DMS153 (cell line): ENCODE measurements around the gene C13orf42.

Experiments used
- DNase-seq: peaks from one replicate; lab custom pipeline; 2025; lab: John Stamatoyannopoulos, UW

Gene C13orf42

DNA sequence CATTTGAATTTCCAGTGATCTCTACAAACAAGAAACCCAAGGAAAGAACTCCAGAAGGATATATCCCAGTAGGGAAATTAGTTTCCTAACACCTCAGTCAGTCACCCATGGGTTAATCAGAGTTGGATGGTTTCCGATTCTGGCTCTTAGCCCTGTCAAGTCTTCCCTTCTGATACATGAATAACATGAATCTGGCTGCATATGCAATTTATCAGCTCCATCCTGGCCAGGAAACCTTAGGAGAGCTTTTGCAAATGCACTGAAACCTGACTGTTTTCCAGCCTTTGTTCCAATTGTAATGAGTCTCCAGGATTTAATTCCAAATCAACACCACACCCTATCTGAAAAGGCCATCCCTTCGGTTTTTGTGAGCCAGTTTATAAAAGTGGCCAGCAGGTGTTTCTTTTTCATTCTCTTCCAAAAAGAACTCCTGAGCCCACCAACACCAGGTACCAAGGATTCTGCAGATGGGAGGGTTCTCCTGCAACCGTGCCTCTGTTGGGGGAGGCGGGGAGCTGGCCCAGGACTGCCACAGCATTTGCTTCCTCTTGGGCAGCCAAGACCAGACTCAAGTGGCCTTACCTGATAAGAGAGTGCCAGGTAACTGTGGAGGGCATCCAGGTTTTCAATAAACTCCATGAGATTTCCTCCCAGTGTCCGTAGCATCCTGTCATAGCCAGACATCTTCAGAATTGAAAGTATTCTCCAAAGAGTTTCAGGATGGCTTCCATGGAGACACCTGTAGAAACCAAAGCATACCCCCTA, 77.5 kb downstream of the C13orf42 start:
- no peak for DNase-seq

DNA sequence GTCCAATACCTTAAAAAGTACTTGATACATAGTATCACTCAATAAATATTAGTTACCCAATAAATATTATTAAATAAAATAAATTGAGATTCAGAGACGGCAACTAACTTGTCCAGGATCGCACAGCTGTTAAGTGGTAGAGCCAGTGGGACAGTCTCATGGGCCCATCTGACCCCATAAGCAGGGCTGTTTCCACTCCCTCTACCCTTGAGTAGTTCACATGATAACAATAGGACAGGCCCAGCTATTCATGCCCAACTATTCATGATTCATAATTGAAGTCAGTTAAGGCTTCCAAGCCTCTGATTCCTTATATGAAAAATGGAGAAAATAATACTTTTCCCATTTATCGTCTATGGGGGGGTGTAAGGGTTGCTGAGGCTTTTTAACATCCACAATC, 78.2 kb downstream of the C13orf42 start:
- DNase-seq = no peak
